Measurements from ENCODE around the gene SMIM13. TPM values are rescaled to one million over a fixed set of nuclear protein-coding genes. Genes with fewer than 3 reads are reported as not detected.

SMIM13 gene
- total RNA-seq, 1 donor from 2014 or later: 8.6 TPM

DNA sequence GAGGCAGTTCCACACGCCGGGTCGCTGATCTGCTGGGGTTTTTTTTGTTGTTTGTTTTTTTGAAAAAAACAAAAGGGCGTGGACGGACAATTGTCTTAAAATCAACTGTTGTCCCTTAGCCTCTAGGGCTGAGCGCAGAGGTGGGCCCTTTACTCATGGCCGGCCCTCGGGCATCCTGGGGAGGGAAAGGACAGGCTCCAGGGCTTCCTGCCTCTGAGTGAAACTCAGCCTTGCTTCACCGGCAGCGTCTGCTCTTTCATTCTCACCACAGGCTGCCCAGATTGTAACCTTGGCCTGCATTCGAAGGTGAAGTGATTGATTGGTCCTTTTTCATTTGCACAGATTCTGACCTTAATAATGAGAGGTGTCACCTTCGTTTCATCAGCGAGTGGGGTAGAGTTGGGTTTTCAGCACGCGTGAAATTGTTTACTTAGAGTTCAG is 797 bp downstream of the SMIM13 start:
- TF ChIP-seq CTCF (conservative IDR thresholded peaks at IDR 0.05; ENCODE audit: low read depth, low read length): no peak
- H3K4me3 ChIP-seq (ENCODE audit: low read depth, low read length): peak overlapping the region; percentile 80
- no peak for DNase-seq (ENCODE audit: low read depth)

GRCh38 chr6:11094941-11095340 is 1.3 kb downstream of the SMIM13 start:
- TF ChIP-seq CTCF (conservative IDR thresholded peaks at IDR 0.05; ENCODE audit: low read depth, low read length): no peak
- no peak for DNase-seq (ENCODE audit: low read depth)
- peak overlapping the region; percentile 80 for H3K4me3 ChIP-seq (ENCODE audit: low read depth, low read length)

GRCh38 chr6:11096109-11096508 is 2.5 kb downstream of the SMIM13 start:
- H3K4me3 ChIP-seq (ENCODE audit: low read depth, low read length): no peak overlapping the region
- DNase-seq (ENCODE audit: low read depth): no peak
- no peak for TF ChIP-seq CTCF (conservative IDR thresholded peaks at IDR 0.05; ENCODE audit: low read depth, low read length)

DNA sequence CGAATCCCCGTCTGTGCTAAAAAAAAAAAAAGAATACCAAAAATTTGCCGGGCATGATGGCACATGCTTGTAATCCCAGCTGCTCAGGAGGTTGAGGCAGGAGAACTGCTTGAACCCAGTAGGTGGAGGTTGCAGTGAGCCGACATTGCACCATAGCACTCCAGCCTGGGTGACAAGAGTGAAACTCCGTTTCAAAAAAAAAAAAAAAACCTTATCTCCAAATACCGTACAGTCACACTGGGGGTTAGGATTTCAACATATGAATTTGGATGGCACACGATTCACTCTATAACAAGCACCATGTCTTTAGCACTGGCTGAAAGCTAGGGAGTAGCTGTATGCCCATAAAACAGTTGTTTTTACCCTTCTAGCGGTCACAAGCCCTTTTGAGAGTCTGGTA is 3.8 kb downstream of the SMIM13 start:
- H3K4me3 ChIP-seq (ENCODE audit: low read depth, low read length): no peak overlapping the region
- no peak for DNase-seq (ENCODE audit: low read depth)
- TF ChIP-seq CTCF (conservative IDR thresholded peaks at IDR 0.05; ENCODE audit: low read depth, low read length): no peak

DNA sequence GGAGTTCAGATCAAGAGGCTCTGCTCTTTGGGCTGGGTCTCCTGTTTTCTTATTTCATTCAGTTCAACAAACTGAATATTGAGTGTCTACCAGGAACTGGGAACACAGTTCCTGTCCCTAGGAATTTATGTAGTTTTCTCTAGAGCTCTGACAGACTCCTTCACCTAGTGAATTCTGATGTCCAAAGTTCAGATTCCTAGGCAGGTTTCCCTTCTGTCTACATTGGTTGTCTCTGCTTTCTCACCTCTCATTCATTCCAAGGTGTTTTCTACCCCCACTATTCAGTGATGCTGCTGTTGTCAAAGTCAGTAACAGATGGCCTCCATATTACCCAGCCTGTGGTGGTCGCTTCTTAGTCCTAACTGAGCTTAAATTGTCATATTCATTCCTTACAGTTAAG is 4.4 kb downstream of the SMIM13 start:
- no peak for DNase-seq (ENCODE audit: low read depth)
- H3K4me3 ChIP-seq (ENCODE audit: low read depth, low read length): no peak overlapping the region
- no peak for TF ChIP-seq CTCF (conservative IDR thresholded peaks at IDR 0.05; ENCODE audit: low read depth, low read length)

DNA sequence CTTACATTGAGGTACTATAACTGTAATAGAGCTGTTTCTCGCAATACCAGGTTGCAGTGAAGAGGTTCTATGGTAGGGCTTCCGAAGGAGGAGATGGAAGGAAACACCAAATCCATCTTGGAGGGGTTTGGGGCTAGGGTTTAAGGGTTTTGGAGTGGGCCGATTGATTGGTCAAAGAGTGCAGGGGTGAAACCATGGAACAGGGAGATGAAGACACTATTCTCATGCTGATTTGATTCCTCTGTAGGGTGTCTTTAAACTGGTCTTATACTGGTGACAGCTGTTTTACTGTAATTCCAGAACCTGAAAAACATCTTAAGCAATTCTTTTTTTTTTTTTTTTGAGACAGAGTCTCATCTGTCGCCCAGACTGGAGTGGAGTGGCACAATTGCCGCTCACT is 7.8 kb downstream of the SMIM13 start:
- no peak overlapping the region for H3K4me3 ChIP-seq (ENCODE audit: low read depth, low read length)
- TF ChIP-seq CTCF (conservative IDR thresholded peaks at IDR 0.05; ENCODE audit: low read depth, low read length): no peak
- DNase-seq (ENCODE audit: low read depth): no peak

GRCh38 chr6:11103065-11103464 is 9.4 kb downstream of the SMIM13 start:
- no peak overlapping the region for H3K4me3 ChIP-seq (ENCODE audit: low read depth, low read length)
- no peak for TF ChIP-seq CTCF (conservative IDR thresholded peaks at IDR 0.05; ENCODE audit: low read depth, low read length)
- DNase-seq (ENCODE audit: low read depth): no peak
